Calu3 (cell line): ENCODE data around the gene MBNL1. TPM values are rescaled to one million over a fixed set of nuclear protein-coding genes. Genes with fewer than 3 reads are reported as not detected.

ENCODE experiments used
- BruUV-seq: library from RNA; stranded (reverse); fragments of 400-500 nt; replicated peaks from 2 replicates; lab custom pipeline; 2021; lab: Mats Ljungman, UMichigan
- CTCF ChIA-PET: fragments of 300-600 bp; sonication (Branson Sonifier 250); formaldehyde crosslinking; loops from one replicate; lab custom pipeline; 2022; ENCODE audit warnings: antibody characterized with exemption; lab: Charles Lee
- DNase-seq: peaks from one replicate; pipeline ENCODE4 v3.0.0; 2022
- H3K27ac Mint-ChIP-seq: one replicate; pipeline ENCODE4 v1.8.0; 2022; ENCODE audit warnings: mixed read lengths; ENCODE audit not compliant: unreplicated experiment
- H3K27me3 Mint-ChIP-seq: one replicate; pipeline ENCODE4 v1.8.0; 2022; ENCODE audit warnings: mixed read lengths; ENCODE audit not compliant: unreplicated experiment
- H3K36me3 Mint-ChIP-seq: one replicate; pipeline ENCODE4 v1.8.0; 2022; ENCODE audit warnings: mild to moderate bottlenecking, moderate library complexity, mixed read lengths; ENCODE audit not compliant: insufficient read depth, unreplicated experiment
- H3K4me1 Mint-ChIP-seq: one replicate; pipeline ENCODE4 v1.8.0; 2022; ENCODE audit warnings: mild to moderate bottlenecking, low read depth, mixed read lengths; ENCODE audit not compliant: unreplicated experiment
- H3K4me3 Mint-ChIP-seq: one replicate; pipeline ENCODE4 v1.8.0; 2022; ENCODE audit warnings: mild to moderate bottlenecking, low read depth, moderate library complexity, mixed read lengths; ENCODE audit not compliant: unreplicated experiment
- H3K9me3 Mint-ChIP-seq: one replicate; pipeline ENCODE4 v1.8.0; 2022; ENCODE audit warnings: low read depth, mixed read lengths; ENCODE audit not compliant: unreplicated experiment
- CTCF ChIP-seq: fragments of 200-600 bp; IDR thresholded peaks from one replicate; pipeline ENCODE4 v1.8.0; 2022; ENCODE audit warnings: antibody characterized with exemption; ENCODE audit not compliant: unreplicated experiment
- intact Hi-C: fragments of 100-400 bp; cut with micrococcal nuclease; formaldehyde crosslinking; loops from one replicate; pipeline ENCODE4 v1.10.0; 2022; ENCODE audit not compliant: unreplicated experiment
- total RNA-seq: library from RNA; stranded (reverse); gene quantifications from 2 replicates; pipeline ENCODE4 v1.2.3, GENCODE V29; 2022

The MBNL1 gene
- total RNA-seq, 1 experiment from 2014 or later: 183 TPM

DNA sequence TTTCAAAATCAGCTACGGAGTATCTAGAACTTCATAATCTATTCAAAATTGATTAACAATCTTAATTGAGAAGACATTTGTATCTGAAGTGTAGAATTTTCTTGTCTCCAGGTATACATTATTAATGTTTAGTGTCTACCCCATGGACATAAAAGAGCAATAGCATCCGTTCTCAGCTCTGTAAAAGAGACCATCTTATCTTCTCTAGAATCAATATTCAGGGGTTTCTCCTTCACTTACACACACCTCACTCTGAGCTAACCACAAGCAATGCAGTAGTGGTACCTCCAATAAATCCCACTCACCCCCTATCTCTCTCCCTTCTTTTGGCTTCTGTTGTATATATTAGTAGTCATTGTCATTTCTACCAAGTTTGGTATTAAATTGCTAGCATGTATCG, 16.2 kb downstream of the MBNL1 start:
- DNase-seq: no peak
- BruUV-seq: no TSS peak
- CTCF ChIA-PET: interaction anchor here (0.6 kb wide), 1 partner anchor 777 kb away, joined by 3 read pairs; no protein-coding TSS in a partner anchor
- Mint-ChIP-seq H3K4me1 (peaks cover 48% of the 10 kb centered on the region), H3K27ac (no peak overlapping the region), H3K36me3 (no peaks in the 10 kb centered on the region), H3K9me3 (no peaks in the 10 kb centered on the region), H3K4me3 (no peak overlapping the region), H3K27me3 (no peaks in the 10 kb centered on the region)
- no peak for TF ChIP-seq CTCF
- intact Hi-C loops: loop anchor here (5.0 kb wide), 1 partner anchor 103 kb away; no protein-coding TSS in a partner anchor

DNA sequence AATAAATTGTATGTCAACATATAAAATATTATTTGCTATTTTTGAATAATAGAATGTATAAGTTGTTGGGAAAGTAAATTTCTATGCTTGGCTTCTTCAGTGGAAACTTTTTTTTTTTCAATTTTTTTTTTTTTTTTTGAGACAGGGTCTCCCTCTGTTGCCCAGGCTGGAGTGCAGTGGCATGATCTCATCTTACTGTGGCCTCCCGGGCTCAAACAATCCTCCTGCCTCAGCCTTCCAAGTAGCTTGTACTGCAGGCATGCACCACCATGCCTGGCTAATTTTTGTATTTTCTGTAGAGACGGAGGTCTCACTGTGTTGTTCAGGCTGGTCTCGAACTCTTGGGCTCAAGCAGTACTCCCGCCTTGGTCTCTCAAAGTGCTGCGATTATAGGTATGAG, 16.8 kb downstream of the MBNL1 start:
- Mint-ChIP-seq H3K36me3 (no peaks in the 10 kb centered on the region), H3K9me3 (no peaks in the 10 kb centered on the region), H3K27ac (no peak overlapping the region), H3K4me3 (no peak overlapping the region), H3K4me1 (peaks cover 43% of the 10 kb centered on the region), H3K27me3 (no peaks in the 10 kb centered on the region)
- intact Hi-C loops: no loop called here
- TF ChIP-seq CTCF: no peak
- CTCF ChIA-PET: no interaction called here
- DNase-seq: no peak
- BruUV-seq: no TSS peak

DNA sequence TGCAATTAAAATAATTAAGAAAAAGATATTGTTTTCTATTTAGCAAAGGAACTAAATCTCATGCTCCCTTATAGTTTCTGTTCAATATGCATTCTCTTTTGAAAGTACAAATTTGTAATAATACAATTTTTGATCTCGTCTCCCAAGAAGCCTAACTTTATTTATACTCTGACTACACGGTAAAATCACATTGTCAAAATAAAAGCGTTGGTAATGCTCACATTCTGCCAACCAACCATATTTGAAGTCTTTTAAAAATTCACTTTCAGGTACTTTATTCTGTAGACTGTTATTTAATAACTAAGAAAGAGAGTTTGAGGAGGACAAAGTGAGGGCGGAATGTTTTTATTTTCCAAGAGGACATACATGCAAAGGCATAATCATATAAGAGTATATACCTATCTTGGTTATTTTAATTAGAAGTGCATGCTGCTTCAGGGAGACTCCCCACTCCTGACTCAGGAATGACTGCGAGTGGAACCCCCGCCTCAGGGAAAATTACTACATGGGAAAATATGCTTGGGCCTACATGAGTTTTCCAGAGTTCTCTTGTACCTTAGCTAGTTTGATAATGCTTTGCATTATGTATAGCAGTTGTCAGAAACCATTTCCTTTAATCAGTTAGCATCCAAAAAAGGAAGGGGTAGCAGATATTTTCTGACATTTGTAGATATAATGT, 19.3 kb downstream of the MBNL1 start:
- intact Hi-C loops: no loop called here
- H3K4me1 Mint-ChIP-seq: peaks cover 40% of the 10 kb centered on the region
- H3K36me3 Mint-ChIP-seq: no peaks in the 10 kb centered on the region
- no peaks in the 10 kb centered on the region for H3K27me3 Mint-ChIP-seq
- H3K4me3 Mint-ChIP-seq: no peak overlapping the region
- no peak overlapping the region for H3K27ac Mint-ChIP-seq
- no peak for TF ChIP-seq CTCF
- CTCF ChIA-PET: no interaction called here
- DNase-seq: no peak
- H3K9me3 Mint-ChIP-seq: no peaks in the 10 kb centered on the region
- no TSS peak for BruUV-seq

- Mint-ChIP-seq H3K4me1 (peaks cover 39% of the 10 kb centered on the region), H3K36me3 (no peaks in the 10 kb centered on the region), H3K9me3 (no peaks in the 10 kb centered on the region), H3K27me3 (no peaks in the 10 kb centered on the region), H3K4me3 (no peak overlapping the region), H3K27ac (no peak overlapping the region)
- intact Hi-C loops: no loop called here
- no peak for DNase-seq
- no TSS peak for BruUV-seq
- CTCF ChIA-PET: no interaction called here
- no peak for TF ChIP-seq CTCF
Observed at GRCh38 chr3:152288681-152289080, 20.0 kb downstream of the MBNL1 start.
